Measurements from ENCODE around the gene KRT28. TPM values are rescaled to one million over a fixed set of nuclear protein-coding genes. Genes with fewer than 3 reads are reported as not detected.
A peak's percentile ranks its signal among the peaks of the same experiment; 100 is the strongest.
"Not testable (repeated sequence)": the region's sequence is repeated elsewhere in the genome, so short reads cannot be mapped to it uniquely, and the experiment has no call there.

Gene KRT28
- total RNA-seq, 1 donor from 2014 or later, result not detected

DNA sequence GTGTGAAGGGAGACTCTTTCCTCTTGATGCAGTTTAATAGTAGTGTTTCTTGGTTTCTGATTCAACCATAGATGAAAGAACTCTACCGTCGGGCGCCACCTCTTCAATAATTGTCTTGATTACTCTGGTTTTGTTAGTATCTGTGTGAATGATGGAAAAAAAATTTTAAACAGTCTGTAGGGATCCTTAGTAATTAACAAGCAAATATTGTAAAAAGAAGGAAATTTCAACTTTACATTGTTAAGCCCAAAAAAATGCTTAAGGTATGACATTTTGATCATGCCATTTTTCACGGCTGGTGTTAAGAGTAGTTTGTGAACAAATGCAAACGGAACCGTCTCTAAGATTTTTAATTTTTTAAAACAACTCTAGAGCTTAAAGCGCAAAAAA is 18.6 kb upstream of the KRT28 start:
- H3K9me3 Mint-ChIP-seq, result no peaks in the 10 kb centered on the region
- H3K4me3 Mint-ChIP-seq, result peak overlapping the region; percentile 93
- peaks cover 16% of the 10 kb centered on the region for H3K27me3 Mint-ChIP-seq (ENCODE audit: low read depth)
- no peak for DNase-seq (ENCODE audit: low spot score in 2 of 2, unreplicated experiment in 2 of 2)
- peaks cover 15% of the 10 kb centered on the region for H3K4me1 Mint-ChIP-seq
- peaks cover 11% of the 10 kb centered on the region for H3K36me3 Mint-ChIP-seq
- H3K27ac Mint-ChIP-seq, result peak overlapping the region; percentile 83
- TF ChIP-seq, protein P1, sequence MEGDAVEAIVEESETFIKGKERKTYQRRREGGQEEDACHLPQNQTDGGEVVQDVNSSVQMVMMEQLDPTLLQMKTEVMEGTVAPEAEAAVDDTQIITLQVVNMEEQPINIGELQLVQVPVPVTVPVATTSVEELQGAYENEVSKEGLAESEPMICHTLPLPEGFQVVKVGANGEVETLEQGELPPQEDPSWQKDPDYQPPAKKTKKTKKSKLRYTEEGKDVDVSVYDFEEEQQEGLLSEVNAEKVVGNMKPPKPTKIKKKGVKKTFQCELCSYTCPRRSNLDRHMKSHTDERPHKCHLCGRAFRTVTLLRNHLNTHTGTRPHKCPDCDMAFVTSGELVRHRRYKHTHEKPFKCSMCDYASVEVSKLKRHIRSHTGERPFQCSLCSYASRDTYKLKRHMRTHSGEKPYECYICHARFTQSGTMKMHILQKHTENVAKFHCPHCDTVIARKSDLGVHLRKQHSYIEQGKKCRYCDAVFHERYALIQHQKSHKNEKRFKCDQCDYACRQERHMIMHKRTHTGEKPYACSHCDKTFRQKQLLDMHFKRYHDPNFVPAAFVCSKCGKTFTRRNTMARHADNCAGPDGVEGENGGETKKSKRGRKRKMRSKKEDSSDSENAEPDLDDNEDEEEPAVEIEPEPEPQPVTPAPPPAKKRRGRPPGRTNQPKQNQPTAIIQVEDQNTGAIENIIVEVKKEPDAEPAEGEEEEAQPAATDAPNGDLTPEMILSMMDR (IDR thresholded peaks at IDR 0.05; ENCODE audit: unreplicated experiment), result no peak

DNA sequence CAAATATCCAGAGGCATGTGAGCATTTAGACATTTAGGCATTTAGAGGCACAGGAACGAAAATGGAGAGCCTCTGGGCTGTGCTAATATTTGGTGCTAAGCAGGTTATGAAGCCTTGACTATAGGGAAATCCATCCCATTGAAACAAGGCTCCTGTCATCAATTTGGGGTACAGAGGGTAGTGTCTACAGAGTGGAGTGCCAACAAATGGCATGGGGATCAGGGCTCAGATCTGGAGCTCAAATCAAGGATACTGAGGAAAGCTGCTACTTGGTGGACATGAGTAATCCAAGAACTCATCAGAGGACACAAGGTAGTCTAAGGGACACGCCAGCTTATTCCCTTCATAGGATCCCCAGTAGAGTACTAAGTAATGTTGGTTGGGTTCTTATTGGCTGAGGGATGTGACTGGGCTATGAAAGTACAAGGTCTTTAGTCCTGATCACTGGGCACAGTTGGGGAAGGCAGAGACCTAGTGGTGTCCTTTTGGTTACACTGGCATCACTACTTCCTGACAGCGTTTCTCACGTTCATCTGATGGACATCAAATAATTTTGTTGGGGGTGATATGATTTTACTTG is 17.4 kb upstream of the KRT28 start:
- Mint-ChIP-seq H3K4me3 (peak overlapping the region; percentile 93), H3K27me3 (ENCODE audit: low read depth) (peaks cover 26% of the 10 kb centered on the region), H3K4me1 (peaks cover 15% of the 10 kb centered on the region), H3K27ac (peak overlapping the region; percentile 54), H3K9me3 (no peaks in the 10 kb centered on the region), H3K36me3 (peaks cover 11% of the 10 kb centered on the region)
- no peak for DNase-seq (ENCODE audit: low spot score in 2 of 2, unreplicated experiment in 2 of 2)
- TF ChIP-seq, protein P1 (IDR thresholded peaks at IDR 0.05; ENCODE audit: unreplicated experiment), result no peak

DNA sequence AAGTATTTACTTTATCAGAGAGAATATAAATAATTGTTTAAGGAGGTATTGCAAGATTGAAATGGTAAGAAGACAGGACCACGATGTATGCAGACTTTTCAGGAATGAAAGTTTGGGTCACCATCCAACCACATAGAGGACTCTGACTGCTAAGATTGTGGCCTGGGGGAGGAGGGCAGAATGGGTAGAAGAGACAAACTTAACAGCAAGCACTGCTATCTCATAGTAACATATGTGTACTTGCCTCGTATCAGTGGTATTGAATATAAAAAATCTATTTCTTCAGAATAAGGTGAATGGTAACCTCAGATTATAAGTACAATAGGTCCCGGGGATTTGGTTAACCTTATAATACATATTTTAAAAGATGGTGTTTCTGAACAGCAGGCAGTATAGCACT is 16.8 kb upstream of the KRT28 start:
- Mint-ChIP-seq H3K36me3 (peaks cover 11% of the 10 kb centered on the region), H3K4me1 (peaks cover 15% of the 10 kb centered on the region), H3K4me3 (peak overlapping the region; percentile 93), H3K27me3 (ENCODE audit: low read depth) (peaks cover 32% of the 10 kb centered on the region), H3K27ac (no peak overlapping the region), H3K9me3 (no peaks in the 10 kb centered on the region)
- DNase-seq (ENCODE audit: low spot score in 2 of 2, unreplicated experiment in 2 of 2), result no peak
- TF ChIP-seq, protein P1 (IDR thresholded peaks at IDR 0.05; ENCODE audit: unreplicated experiment), result no peak

DNA sequence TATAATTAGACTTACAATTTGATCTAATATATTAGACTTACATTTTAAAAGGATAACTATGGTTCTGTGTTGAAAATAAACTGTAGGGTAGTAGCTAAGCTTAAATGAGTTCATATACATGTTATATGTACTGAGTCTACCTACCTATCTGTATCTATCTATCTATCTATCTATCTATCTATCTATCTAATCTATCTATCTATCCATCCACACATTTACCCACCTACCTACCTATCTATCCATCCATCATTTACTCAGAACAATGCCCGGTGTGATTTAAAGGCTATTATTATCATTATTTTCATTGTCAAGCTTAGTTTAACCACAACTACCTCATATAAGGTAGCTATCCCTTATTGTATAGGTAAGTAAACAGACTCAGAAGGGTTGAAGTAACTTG is 15.6 kb upstream of the KRT28 start:
- peaks cover 43% of the 10 kb centered on the region for H3K27me3 Mint-ChIP-seq (ENCODE audit: low read depth)
- H3K27ac Mint-ChIP-seq, result no peak overlapping the region
- TF ChIP-seq, protein P1 (IDR thresholded peaks at IDR 0.05; ENCODE audit: unreplicated experiment), result no peak
- peaks cover 11% of the 10 kb centered on the region for H3K36me3 Mint-ChIP-seq
- peaks cover 16% of the 10 kb centered on the region for H3K4me1 Mint-ChIP-seq
- no peaks in the 10 kb centered on the region for H3K9me3 Mint-ChIP-seq
- H3K4me3 Mint-ChIP-seq, result no peak overlapping the region
- no peak for DNase-seq (ENCODE audit: low spot score in 2 of 2, unreplicated experiment in 2 of 2)

DNA sequence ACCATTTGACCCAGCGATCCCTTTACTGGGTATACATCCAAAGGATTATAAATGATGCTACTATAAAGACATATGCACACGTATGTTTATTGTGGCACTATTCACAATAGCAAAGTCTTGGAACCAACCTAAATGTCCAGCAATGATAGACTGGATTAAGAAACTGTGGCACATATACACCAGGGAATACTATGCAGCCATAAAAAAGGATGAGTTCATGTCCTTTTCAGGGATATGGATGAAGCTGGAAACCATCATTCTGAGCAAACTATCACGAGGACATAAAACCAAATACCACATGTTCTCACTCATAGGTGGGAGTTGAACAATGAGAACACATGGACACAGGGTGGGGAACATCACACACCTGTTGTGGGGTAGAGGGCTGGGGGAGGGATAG is 14.9 kb upstream of the KRT28 start:
- not testable (repeated sequence) for H3K27ac Mint-ChIP-seq; H3K9me3 Mint-ChIP-seq; DNase-seq (ENCODE audit: low spot score in 2 of 2, unreplicated experiment in 2 of 2); H3K4me3 Mint-ChIP-seq
- peaks cover 11% of the 10 kb centered on the region for H3K36me3 Mint-ChIP-seq
- H3K27me3 Mint-ChIP-seq (ENCODE audit: low read depth), result peaks cover 50% of the 10 kb centered on the region
- peaks cover 13% of the 10 kb centered on the region for H3K4me1 Mint-ChIP-seq

DNA sequence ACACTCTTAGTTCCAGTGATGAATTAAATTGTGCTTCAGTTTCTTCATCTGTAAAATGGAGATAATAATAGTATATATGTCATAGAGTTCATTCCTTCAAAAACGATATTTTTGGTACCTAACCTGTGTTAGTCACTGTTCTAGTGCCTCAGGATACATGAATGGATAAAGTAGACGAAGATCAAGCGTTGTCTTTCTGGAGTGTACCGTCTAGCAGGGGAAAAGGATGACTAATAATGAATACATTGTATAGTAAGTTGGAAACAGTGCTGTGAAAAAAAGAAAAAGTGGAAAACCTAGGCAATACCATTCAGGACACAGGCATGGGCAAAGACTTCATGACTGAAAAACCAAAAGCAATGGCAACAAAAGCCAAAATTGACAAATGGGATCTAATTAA is 14.0 kb upstream of the KRT28 start:
- Mint-ChIP-seq H3K4me3 (no peak overlapping the region), H3K27me3 (ENCODE audit: low read depth) (peaks cover 56% of the 10 kb centered on the region), H3K4me1 (peaks cover 10% of the 10 kb centered on the region), H3K27ac (no peak overlapping the region), H3K9me3 (no peaks in the 10 kb centered on the region), H3K36me3 (peaks cover 11% of the 10 kb centered on the region)
- DNase-seq (ENCODE audit: low spot score in 2 of 2, unreplicated experiment in 2 of 2), result no peak
- TF ChIP-seq, protein P1 (IDR thresholded peaks at IDR 0.05; ENCODE audit: unreplicated experiment), result no peak
